KBM-7 (cell line): ENCODE measurements around the gene BRIP1.
"Not testable (repeated sequence)": the region's sequence is repeated elsewhere in the genome, so short reads cannot be mapped to it uniquely, and the experiment has no call there.

Experiments used
- DNase-seq: peaks from one replicate; pipeline ENCODE4 v3.0.0-alpha.2; 2015
- in situ Hi-C: fragments of 300-500 bp; cut with MboI; formaldehyde crosslinking; loops from 2 replicates; pipeline ENCODE4 v1.14.3; 2020; ENCODE audit warnings: low sequenced_read_pairs, low pct_unique_long_range_greater_than_20kb, mixed read lengths

The BRIP1 gene

GRCh38 chr17:61722398-61722797, 140.9 kb downstream of the BRIP1 start:
- DNase-seq: no peak
- in situ Hi-C loops: no loop called here

DNA sequence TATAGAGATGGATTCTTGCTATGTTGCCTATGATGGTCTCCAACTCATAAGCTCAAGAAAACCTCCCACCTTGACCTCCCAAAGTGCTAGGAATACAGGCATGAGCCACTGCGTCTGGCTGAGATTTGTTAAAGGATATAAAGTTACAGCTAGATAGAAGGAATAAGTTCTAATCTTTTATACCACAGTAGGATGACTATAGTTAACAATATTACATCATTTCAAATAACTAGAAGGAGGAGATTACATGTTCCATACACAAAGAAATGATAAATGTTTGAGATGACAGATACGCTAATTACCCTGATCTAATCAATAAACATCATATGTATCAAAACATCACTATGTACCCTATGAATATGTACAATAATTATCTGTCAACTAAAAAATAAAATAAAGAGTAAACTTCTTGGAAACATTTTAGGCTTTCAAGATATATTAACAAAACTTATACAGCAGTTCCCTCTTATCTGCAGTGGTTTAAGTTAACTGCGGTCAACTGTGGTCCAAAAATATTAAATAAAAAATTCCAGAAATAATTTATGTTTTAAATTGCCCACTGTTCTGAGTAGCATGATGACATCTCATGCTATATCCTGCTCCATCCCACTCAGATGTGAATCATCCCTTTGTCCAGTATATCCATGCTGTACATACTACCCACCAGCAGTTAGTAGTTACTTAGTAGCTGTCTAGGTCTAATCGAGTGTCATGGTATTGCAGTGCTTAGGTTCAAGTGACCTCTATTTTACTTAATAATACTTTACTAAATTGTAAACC, 143.1 kb downstream of the BRIP1 start:
- in situ Hi-C loops: no loop called here
- DNase-seq: no peak

- in situ Hi-C loops, DNase-seq: not testable (repeated sequence)
Measured at GRCh38 chr17:61719220-61719619, 144.1 kb downstream of the BRIP1 start.

DNA sequence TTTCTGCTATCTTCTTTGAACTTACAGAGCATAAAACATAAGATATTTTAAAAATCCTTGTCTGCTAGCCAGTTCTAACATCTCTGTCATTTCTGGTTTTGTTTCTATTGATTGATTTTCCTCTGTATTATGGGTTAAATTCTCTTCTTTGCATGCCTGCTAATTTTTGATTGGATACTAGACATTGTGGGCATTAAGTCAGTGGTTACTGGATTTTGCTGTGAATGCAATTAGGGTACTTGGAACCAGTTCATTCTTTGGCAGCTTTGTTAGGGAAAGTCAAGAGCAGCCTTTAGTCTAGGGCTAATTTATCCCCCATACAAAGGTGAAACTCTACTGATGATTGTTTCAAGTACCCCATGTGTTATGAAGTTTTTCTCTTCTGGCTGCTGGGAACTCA, 145.3 kb downstream of the BRIP1 start:
- no peak for DNase-seq

GRCh38 chr17:61717352-61717751, 146.0 kb downstream of the BRIP1 start:
- DNase-seq: no peak
- in situ Hi-C loops: no loop called here

More for the DNA sequence above, 145.3 kb downstream of the BRIP1 start:
- in situ Hi-C loops: no loop called here

- in situ Hi-C loops: no loop called here
- DNase-seq: no peak
Measured at GRCh38 chr17:61716225-61716829, 147.0 kb downstream of the BRIP1 start.

GRCh38 chr17:61715348-61715747, 148.0 kb downstream of the BRIP1 start:
- no peak for DNase-seq
- in situ Hi-C loops: no loop called here

DNA sequence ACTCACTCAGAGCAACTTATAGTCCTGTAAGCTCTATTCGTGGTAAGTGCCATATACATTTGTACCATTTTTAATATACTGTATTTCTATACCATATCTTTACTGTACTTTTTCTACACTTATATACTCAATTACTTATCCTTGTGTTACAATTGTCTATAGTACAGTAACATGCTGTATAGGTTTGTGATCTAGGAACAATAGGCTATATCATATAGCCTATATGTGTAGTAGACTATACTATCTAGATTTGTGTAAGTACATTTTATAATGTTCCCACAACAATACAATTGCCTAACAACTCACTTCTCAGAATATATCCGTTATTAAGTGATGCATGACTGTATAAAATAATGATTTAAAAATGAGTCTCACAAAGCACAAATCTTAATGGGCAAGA, 149.0 kb downstream of the BRIP1 start:
- no peak for DNase-seq
- in situ Hi-C loops: no loop called here

DNA sequence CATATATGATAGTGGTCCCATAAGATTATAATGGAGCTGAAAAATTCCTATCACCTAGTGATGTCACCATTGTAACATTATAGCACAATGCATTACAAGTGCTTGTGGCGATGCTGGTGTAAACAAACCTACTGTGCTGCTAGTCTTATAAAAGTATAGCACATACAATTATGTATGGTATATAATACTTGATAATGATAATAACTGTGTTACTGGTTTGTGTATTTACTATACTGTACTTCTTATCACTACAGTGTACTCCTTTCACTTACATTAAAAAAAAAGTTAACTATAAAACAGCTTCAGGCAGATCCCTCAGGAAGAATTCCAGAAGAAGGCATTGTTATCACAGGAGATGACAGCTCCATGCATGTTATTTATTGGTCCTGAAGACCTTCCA, 150.3 kb downstream of the BRIP1 start:
- in situ Hi-C loops: no loop called here

GRCh38 chr17:61710546-61710945, 152.8 kb downstream of the BRIP1 start:
- in situ Hi-C loops: no loop called here
- DNase-seq: no peak

More for the DNA sequence above, 150.3 kb downstream of the BRIP1 start:
- DNase-seq: no peak

DNA sequence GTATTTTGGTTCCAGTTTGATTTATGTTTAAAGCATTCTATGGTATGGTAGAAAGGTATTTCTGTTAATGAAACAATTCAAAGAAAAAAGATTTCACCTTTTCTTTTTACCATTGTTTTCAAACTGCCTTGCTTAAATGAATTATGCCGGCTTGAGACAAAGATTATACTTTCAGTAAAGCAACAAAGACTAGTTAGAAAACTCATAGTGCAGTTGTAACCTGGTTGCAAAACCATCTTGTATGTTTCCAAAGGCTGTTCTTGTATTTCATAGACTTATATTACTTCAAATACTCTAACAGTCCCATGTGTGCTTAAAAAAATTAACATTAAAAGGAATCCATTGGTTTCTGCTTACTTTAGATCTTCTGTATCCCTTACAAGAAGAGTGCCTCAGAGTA, 153.8 kb downstream of the BRIP1 start:
- in situ Hi-C loops: no loop called here
- DNase-seq: no peak

GRCh38 chr17:61704935-61705449, 158.3 kb downstream of the BRIP1 start:
- in situ Hi-C loops: no loop called here
- no peak for DNase-seq

- in situ Hi-C loops: no loop called here
- no peak for DNase-seq
Measured at GRCh38 chr17:61702450-61702849, 160.9 kb downstream of the BRIP1 start.

- no peak for DNase-seq
- in situ Hi-C loops: no loop called here
Measured at GRCh38 chr17:61701978-61702377, 161.3 kb downstream of the BRIP1 start.

GRCh38 chr17:61701334-61701733, 162.0 kb downstream of the BRIP1 start:
- DNase-seq: no peak
- in situ Hi-C loops: no loop called here

DNA sequence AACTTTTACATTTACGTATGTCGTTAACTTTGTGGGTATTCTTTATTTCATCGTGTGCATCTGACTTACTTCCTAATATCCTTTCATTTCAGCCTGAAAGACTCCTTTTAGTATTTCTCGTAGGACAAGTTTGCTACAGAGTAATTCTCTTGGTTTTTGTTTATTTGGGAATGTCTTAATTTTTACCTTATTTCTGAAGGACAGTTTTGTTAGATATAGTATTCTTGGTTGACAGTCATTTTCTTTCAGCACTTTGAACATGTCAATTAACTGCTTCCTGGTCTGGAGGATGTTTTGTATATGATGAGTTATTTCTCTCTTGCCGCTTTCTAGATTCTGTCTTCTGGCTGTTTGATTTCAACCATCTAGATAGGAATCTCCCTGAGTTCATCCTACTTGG, 163.1 kb downstream of the BRIP1 start:
- in situ Hi-C loops: no loop called here
- DNase-seq: no peak

- in situ Hi-C loops: no loop called here
- DNase-seq: no peak
Measured at GRCh38 chr17:61699694-61700093, 163.6 kb downstream of the BRIP1 start.

DNA sequence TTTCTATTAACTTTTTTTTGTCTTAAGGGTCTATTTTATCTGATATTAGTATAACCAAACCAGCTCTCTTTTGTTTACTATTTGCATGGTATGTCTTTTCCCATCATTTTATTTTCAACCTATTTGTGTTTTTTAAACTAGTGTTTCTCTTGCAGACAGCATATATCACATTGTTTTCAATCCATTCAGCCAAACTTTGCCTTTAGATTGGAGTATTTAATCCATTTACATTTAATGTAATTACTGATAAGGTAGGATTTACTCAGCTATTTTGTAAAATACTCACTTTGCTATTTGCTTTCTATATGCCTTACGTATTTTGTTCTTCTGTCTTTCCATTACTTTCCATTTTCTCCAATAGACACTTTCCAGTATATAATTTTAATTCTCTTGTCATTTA, 164.3 kb downstream of the BRIP1 start:
- in situ Hi-C loops: no loop called here
- DNase-seq: no peak

DNA sequence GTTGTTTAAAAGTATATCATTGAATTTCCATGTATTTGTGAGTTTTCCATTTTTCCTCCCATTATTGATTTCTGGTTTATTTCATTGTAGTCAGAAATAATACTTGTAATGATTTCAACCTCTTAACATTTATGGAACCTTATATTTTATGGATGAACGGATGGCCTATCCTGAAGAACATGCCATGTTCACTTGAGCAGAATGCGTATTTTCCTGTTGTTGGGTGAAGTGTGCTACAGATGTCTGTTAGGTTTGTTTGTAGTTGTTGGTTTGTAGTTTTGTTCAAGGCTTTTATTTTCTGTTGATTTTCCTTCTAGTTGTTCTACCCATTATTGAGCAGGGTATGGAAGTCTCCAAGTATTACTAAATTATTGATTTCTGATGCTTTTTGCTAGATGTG, 165.1 kb downstream of the BRIP1 start:
- no peak for DNase-seq
- in situ Hi-C loops: no loop called here

DNA sequence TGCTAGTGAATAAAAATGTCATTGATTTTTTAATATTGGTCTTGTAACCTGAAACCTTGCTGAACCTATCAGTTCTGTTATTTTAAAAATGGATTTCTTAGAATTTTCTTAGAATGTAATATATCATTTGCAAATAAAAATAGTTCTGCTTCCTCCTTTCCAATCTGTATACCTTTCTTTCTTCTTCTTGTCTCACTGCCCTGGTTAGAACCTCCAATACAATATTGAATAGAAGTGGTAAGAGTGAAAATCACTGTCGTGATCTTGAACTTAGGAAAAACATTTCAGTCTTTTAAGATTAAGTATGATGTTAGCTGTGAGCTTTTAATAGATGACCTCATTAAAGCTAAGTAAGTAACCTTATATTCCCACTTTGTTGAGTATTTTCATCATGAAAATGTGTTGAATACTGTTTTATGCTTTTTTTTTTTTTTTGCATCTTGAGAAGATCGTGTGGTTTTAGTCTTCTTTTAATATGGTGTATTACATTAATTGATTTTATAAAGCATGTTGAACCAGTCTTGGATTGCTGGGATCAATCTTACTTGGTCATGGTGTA, 167.5 kb downstream of the BRIP1 start:
- no peak for DNase-seq
- in situ Hi-C loops: no loop called here
